ENCODE data around the gene DISP3. TPM values are rescaled to one million over a fixed set of nuclear protein-coding genes. Genes with fewer than 3 reads are reported as not detected.

The DISP3 gene
- total RNA-seq, 2 experiments from 2014 or later, result 0.97 to 1.7 TPM

GRCh38 chr1:11541236-11541635, 62.3 kb downstream of the DISP3 start:
- Histone ChIP-seq H2AFZ (ENCODE audit: low read length) (no peak overlapping the region), H3K27ac (ENCODE audit: low read depth, low read length, poor library complexity, severe bottlenecking) (no peak overlapping the region), H3K9me3 (ENCODE audit: low read length) (no peaks in the 10 kb centered on the region), H4K20me1 (ENCODE audit: insufficient read depth, low read length) (no peaks in the 10 kb centered on the region), H3K9me2 (ENCODE audit: insufficient read depth, low read length) (no peaks in the 10 kb centered on the region), H3K4me3 (ENCODE audit: low read depth, low read length, poor library complexity, severe bottlenecking) (no peak overlapping the region), H3K4me1 (ENCODE audit: insufficient read depth, low read length, poor library complexity, severe bottlenecking) (no peaks in the 10 kb centered on the region), H3K36me3 (ENCODE audit: insufficient read depth, low read length) (no peaks in the 10 kb centered on the region), H3K79me2 (ENCODE audit: insufficient read depth, low read depth, low read length) (no peaks in the 10 kb centered on the region), H3K4me2 (ENCODE audit: low read length) (no peak overlapping the region)
- ChIA-PET POLR2A (no interaction called here), CTCF (ENCODE audit: unreplicated experiment) (no interaction called here)
- no peak for TF ChIP-seq CTCF (conservative IDR thresholded peaks at IDR 0.05; ENCODE audit: low read length)
- TF ChIP-seq EZH2phosphoT487 (IDR thresholded peaks at IDR 0.05; ENCODE audit: borderline replicate concordance, low read depth, low read length), result no peak
- no TSS peak for BruUV-seq (replicated peaks)
- DNase-seq (ENCODE audit: low spot score), result no peak
- intact Hi-C loops (cut with micrococcal nuclease; ENCODE audit: unreplicated experiment), result no loop called here

- H3K4me1 ChIP-seq (ENCODE audit: insufficient read depth, low read length, poor library complexity, severe bottlenecking), result no peaks in the 10 kb centered on the region
- no peak overlapping the region for H3K4me2 ChIP-seq (ENCODE audit: low read length)
- H3K79me2 ChIP-seq (ENCODE audit: insufficient read depth, low read depth, low read length), result no peaks in the 10 kb centered on the region
- TF ChIP-seq CTCF (conservative IDR thresholded peaks at IDR 0.05; ENCODE audit: low read length) (no peak), EZH2phosphoT487 (IDR thresholded peaks at IDR 0.05; ENCODE audit: borderline replicate concordance, low read depth, low read length) (no peak)
- H4K20me1 ChIP-seq (ENCODE audit: insufficient read depth, low read length), result no peaks in the 10 kb centered on the region
- POLR2A ChIA-PET, result no interaction called here
- no peak overlapping the region for H2AFZ ChIP-seq (ENCODE audit: low read length)
- DNase-seq (ENCODE audit: low spot score), result no peak
- no peaks in the 10 kb centered on the region for H3K36me3 ChIP-seq (ENCODE audit: insufficient read depth, low read length)
- H3K4me3 ChIP-seq (ENCODE audit: low read depth, low read length, poor library complexity, severe bottlenecking), result no peak overlapping the region
- BruUV-seq (replicated peaks), result no TSS peak
- no peaks in the 10 kb centered on the region for H3K9me3 ChIP-seq (ENCODE audit: low read length)
- H3K9me2 ChIP-seq (ENCODE audit: insufficient read depth, low read length), result no peaks in the 10 kb centered on the region
- CTCF ChIA-PET (ENCODE audit: unreplicated experiment), result no interaction called here
- intact Hi-C loops (cut with micrococcal nuclease; ENCODE audit: unreplicated experiment), result no loop called here
- H3K27ac ChIP-seq (ENCODE audit: low read depth, low read length, poor library complexity, severe bottlenecking), result no peak overlapping the region
These were observed 63.0 kb downstream of the DISP3 start for GRCh38 chr1:11541956-11542355.

GRCh38 chr1:11543392-11543791, 64.4 kb downstream of the DISP3 start:
- BruUV-seq (replicated peaks), result no TSS peak
- intact Hi-C loops (cut with micrococcal nuclease; ENCODE audit: unreplicated experiment), result no loop called here
- ChIA-PET CTCF (ENCODE audit: unreplicated experiment) (no interaction called here), POLR2A (no interaction called here)
- DNase-seq (ENCODE audit: low spot score), result no peak
- no peaks in the 10 kb centered on the region for H3K9me3 ChIP-seq (ENCODE audit: low read length)
- no peaks in the 10 kb centered on the region for H3K36me3 ChIP-seq (ENCODE audit: insufficient read depth, low read length)
- no peak overlapping the region for H3K4me3 ChIP-seq (ENCODE audit: low read depth, low read length, poor library complexity, severe bottlenecking)
- no peaks in the 10 kb centered on the region for H3K79me2 ChIP-seq (ENCODE audit: insufficient read depth, low read depth, low read length)
- no peak overlapping the region for H3K4me2 ChIP-seq (ENCODE audit: low read length)
- TF ChIP-seq EZH2phosphoT487 (IDR thresholded peaks at IDR 0.05; ENCODE audit: borderline replicate concordance, low read depth, low read length) (no peak), CTCF (conservative IDR thresholded peaks at IDR 0.05; ENCODE audit: low read length) (no peak)
- no peaks in the 10 kb centered on the region for H3K9me2 ChIP-seq (ENCODE audit: insufficient read depth, low read length)
- H3K27ac ChIP-seq (ENCODE audit: low read depth, low read length, poor library complexity, severe bottlenecking), result no peak overlapping the region
- H3K4me1 ChIP-seq (ENCODE audit: insufficient read depth, low read length, poor library complexity, severe bottlenecking), result no peaks in the 10 kb centered on the region
- H2AFZ ChIP-seq (ENCODE audit: low read length), result no peak overlapping the region
- no peaks in the 10 kb centered on the region for H4K20me1 ChIP-seq (ENCODE audit: insufficient read depth, low read length)
